Subcutaneous abdominal adipose tissue (tissue), 5 donors: ENCODE results near the gene LAMC3.
"Not testable (repeated sequence)": the region's sequence is repeated elsewhere in the genome, so short reads cannot be mapped to it uniquely, and the experiment has no call there.

Source experiments
- H3K27ac ChIP-seq: one replicate; pipeline ENCODE4 v1.7.0; 2013; ENCODE audit warnings: low read depth, mild to moderate bottlenecking, inconsistent platforms, low read length, moderate library complexity
- H3K27me3 ChIP-seq, 5 donors: one replicate each; pipeline ENCODE4 v1.7.0; 2013; ENCODE audit warnings: low read length in 5 of 5, inconsistent platforms in 1 of 5; ENCODE audit not compliant: control insufficient read depth in 5 of 5, insufficient read depth in 4 of 5
- H3K36me3 ChIP-seq, 5 donors: one replicate each; pipeline ENCODE4 v1.7.0; 2013; ENCODE audit warnings: low read length in 5 of 5; ENCODE audit not compliant: control insufficient read depth in 5 of 5, insufficient read depth in 5 of 5
- H3K4me1 ChIP-seq, 5 donors: one replicate each; pipeline ENCODE4 v1.7.0; 2013; ENCODE audit warnings: low read length in 5 of 5, mild to moderate bottlenecking in 3 of 5, moderate library complexity in 1 of 5; ENCODE audit not compliant: control insufficient read depth in 5 of 5, insufficient read depth in 5 of 5
- H3K4me3 ChIP-seq, 5 donors: one replicate each; pipeline ENCODE4 v1.7.0; 2013; ENCODE audit warnings: low read length in 5 of 5, low read depth in 1 of 5
- H3K9ac ChIP-seq, 5 donors: one replicate each; pipeline ENCODE4 v1.7.0; 2013; ENCODE audit warnings: low read length in 5 of 5, mild to moderate bottlenecking in 4 of 5, moderate library complexity in 3 of 5
- H3K9me3 ChIP-seq, 5 donors: one replicate each; pipeline ENCODE4 v1.7.0; 2013; ENCODE audit warnings: low read length in 5 of 5; ENCODE audit not compliant: control insufficient read depth in 5 of 5
- donor health status: healthy.
- donor health status: healthy.
- donor health status: healthy.
- donor health status: healthy.
- donor health status: healthy.

LAMC3 gene

GRCh38 chr9:131114084-131114535 lies 105.1 kb downstream of the LAMC3 start:
- H3K4me1 ChIP-seq: peaks cover 0 to 45% (median 12%) of the 10 kb centered on the region in 5 donors
- peaks cover 0 to 13% (median 3%) of the 10 kb centered on the region in 5 donors for H3K36me3 ChIP-seq
- H3K4me3 ChIP-seq: no peak overlapping the region
- peaks cover 0 to 4% (median 0%) of the 10 kb centered on the region in 5 donors for H3K27me3 ChIP-seq
- no peak overlapping the region for H3K9ac ChIP-seq
- no peak overlapping the region for H3K27ac ChIP-seq
- no peaks in the 10 kb centered on the region for H3K9me3 ChIP-seq

GRCh38 chr9:131115360-131115742 lies 106.4 kb downstream of the LAMC3 start:
- Histone ChIP-seq H3K4me1 (peaks cover 0 to 42% (median 12%) of the 10 kb centered on the region in 5 donors), H3K36me3 (peaks cover 0 to 22% (median 8%) of the 10 kb centered on the region in 5 donors)
- not testable (repeated sequence) for H3K4me3 ChIP-seq

GRCh38 chr9:131116281-131117120 lies 107.5 kb downstream of the LAMC3 start:
- H3K27ac ChIP-seq: peak overlapping the region; percentile 74
- H3K36me3 ChIP-seq: peaks cover 0 to 32% (median 19%) of the 10 kb centered on the region in 5 donors
- H3K9me3 ChIP-seq: no peaks in the 10 kb centered on the region
- peaks cover 0 to 37% (median 12%) of the 10 kb centered on the region in 5 donors for H3K4me1 ChIP-seq
- peaks cover 0 to 6% (median 0%) of the 10 kb centered on the region in 5 donors for H3K27me3 ChIP-seq
- no peak overlapping the region for H3K9ac ChIP-seq
- H3K4me3 ChIP-seq: no peak overlapping the region

More at GRCh38 chr9:131115360-131115742, 106.4 kb downstream of the LAMC3 start:
- H3K9ac ChIP-seq, H3K27ac ChIP-seq, H3K27me3 ChIP-seq, H3K9me3 ChIP-seq: not testable (repeated sequence)

GRCh38 chr9:131117121-131117761 lies 108.3 kb downstream of the LAMC3 start:
- Histone ChIP-seq H3K9ac (no peak overlapping the region), H3K27me3 (peaks cover 0 to 4% (median 0%) of the 10 kb centered on the region in 5 donors), H3K4me3 (peak overlapping the region in 1 of 5 donors; percentile 10), H3K27ac (peak overlapping the region; percentile 74), H3K4me1 (peaks cover 0 to 29% (median 7%) of the 10 kb centered on the region in 5 donors), H3K36me3 (peaks cover 0 to 31% (median 24%) of the 10 kb centered on the region in 5 donors), H3K9me3 (no peaks in the 10 kb centered on the region)

- Histone ChIP-seq H3K27ac (peak overlapping the region; percentile 74), H3K4me1 (peaks cover 0 to 24% (median 5%) of the 10 kb centered on the region in 5 donors)
Observed at GRCh38 chr9:131117762-131118145, 108.8 kb downstream of the LAMC3 start.

GRCh38 chr9:131119600-131119999 lies 110.6 kb downstream of the LAMC3 start:
- peaks cover 0 to 36% (median 28%) of the 10 kb centered on the region in 5 donors for H3K36me3 ChIP-seq
- peaks cover 0 to 4% (median 0%) of the 10 kb centered on the region in 5 donors for H3K27me3 ChIP-seq
- no peak overlapping the region for H3K27ac ChIP-seq
- H3K4me3 ChIP-seq: no peak overlapping the region
- no peaks in the 10 kb centered on the region for H3K9me3 ChIP-seq
- no peak overlapping the region for H3K9ac ChIP-seq
- H3K4me1 ChIP-seq: peaks cover 2 to 13% (median 5%) of the 10 kb centered on the region in 5 donors

More at GRCh38 chr9:131117762-131118145, 108.8 kb downstream of the LAMC3 start:
- Histone ChIP-seq H3K9ac (no peak overlapping the region), H3K36me3 (peaks cover 0 to 34% (median 24%) of the 10 kb centered on the region in 5 donors), H3K9me3 (no peaks in the 10 kb centered on the region), H3K27me3 (peaks cover 0 to 4% (median 0%) of the 10 kb centered on the region in 5 donors), H3K4me3 (no peak overlapping the region)

- peaks cover 6 to 19% (median 8%) of the 10 kb centered on the region in 5 donors for H3K4me1 ChIP-seq
- H3K4me3 ChIP-seq: no peak overlapping the region
- H3K9ac ChIP-seq: no peak overlapping the region
- H3K9me3 ChIP-seq: no peaks in the 10 kb centered on the region
- H3K36me3 ChIP-seq: peaks cover 0 to 34% (median 28%) of the 10 kb centered on the region in 5 donors
- H3K27ac ChIP-seq: no peak overlapping the region
- H3K27me3 ChIP-seq: peaks cover 0 to 4% (median 0%) of the 10 kb centered on the region in 5 donors
Observed at GRCh38 chr9:131120620-131121228, 111.8 kb downstream of the LAMC3 start.

GRCh38 chr9:131121346-131121745 lies 112.4 kb downstream of the LAMC3 start:
- peaks cover 12 to 26% (median 14%) of the 10 kb centered on the region in 5 donors for H3K4me1 ChIP-seq
- H3K9me3 ChIP-seq: no peaks in the 10 kb centered on the region
- no peak overlapping the region for H3K9ac ChIP-seq
- H3K36me3 ChIP-seq: peaks cover 0 to 34% (median 28%) of the 10 kb centered on the region in 5 donors
- H3K27ac ChIP-seq: no peak overlapping the region
- peaks cover 0 to 4% (median 0%) of the 10 kb centered on the region in 5 donors for H3K27me3 ChIP-seq
- no peak overlapping the region for H3K4me3 ChIP-seq

- no peak overlapping the region for H3K4me3 ChIP-seq
- H3K27me3 ChIP-seq: peaks cover 0 to 4% (median 0%) of the 10 kb centered on the region in 5 donors
- peaks cover 0 to 34% (median 28%) of the 10 kb centered on the region in 5 donors for H3K36me3 ChIP-seq
- H3K4me1 ChIP-seq: peaks cover 12 to 28% (median 19%) of the 10 kb centered on the region in 5 donors
- no peak overlapping the region for H3K9ac ChIP-seq
- H3K27ac ChIP-seq: no peak overlapping the region
- H3K9me3 ChIP-seq: no peaks in the 10 kb centered on the region
Observed at GRCh38 chr9:131122158-131122557, 113.2 kb downstream of the LAMC3 start.
